HG03139 (cell line): ENCODE measurements around the gene SLIT3.

Experiments used
- ATAC-seq: cut with Tn5 transposase; IDR thresholded peaks from one replicate; pipeline ENCODE4 v1.9.1; 2021; ENCODE audit not compliant: unreplicated experiment

The SLIT3 gene

DNA sequence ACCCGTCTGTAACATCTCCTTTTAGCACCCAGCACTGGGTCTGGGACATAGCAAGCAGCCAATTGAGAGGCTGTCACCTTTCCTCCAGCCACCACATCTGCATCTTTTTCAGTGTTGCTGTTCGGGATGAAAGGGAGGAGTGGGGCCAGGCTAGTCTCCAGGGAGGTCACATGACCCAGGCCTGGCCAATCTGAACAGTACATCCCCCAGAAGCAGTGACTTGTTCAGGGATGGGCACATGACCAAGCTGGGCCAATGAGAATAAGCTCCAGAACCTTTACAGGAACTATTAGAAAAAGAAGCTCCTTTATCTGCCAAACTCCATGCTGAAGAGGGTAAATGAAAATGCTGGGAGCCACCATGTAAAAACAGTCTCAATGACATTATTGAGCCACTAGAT, 359.0 kb downstream of the SLIT3 start:
- ATAC-seq: no peak

GRCh38 chr5:168940712-168941111, 360.2 kb downstream of the SLIT3 start:
- no peak for ATAC-seq

DNA sequence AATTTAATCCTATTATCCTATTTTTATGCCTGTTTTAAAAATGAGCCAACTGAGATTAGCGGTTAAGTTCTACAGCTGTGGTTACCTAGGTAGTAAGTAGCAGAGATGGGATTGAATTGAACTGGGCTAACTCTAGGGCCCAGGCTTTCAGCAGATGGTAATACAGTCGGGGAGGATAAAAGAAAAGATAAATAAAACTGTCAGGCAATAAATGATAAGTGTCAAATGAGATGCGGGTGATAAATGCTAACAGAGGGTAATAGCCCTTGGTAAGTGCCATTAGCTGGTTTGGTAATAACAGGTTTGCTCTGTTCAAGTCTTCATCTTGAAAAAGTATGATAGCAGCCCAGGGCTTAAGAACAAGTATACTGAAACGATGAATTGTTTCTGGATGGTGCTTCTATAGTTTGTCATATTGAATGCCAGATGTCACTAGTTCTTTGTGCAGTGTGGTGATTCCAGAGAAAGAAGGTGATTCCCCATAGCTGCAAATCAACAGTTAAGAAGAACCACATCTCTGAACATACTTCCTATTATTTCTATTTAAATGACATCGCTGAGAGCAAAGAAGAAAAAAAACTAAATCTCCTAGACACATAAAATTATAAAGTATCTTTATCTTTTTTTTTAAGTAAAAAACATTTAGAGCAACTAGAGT, 360.9 kb downstream of the SLIT3 start:
- ATAC-seq: no peak

DNA sequence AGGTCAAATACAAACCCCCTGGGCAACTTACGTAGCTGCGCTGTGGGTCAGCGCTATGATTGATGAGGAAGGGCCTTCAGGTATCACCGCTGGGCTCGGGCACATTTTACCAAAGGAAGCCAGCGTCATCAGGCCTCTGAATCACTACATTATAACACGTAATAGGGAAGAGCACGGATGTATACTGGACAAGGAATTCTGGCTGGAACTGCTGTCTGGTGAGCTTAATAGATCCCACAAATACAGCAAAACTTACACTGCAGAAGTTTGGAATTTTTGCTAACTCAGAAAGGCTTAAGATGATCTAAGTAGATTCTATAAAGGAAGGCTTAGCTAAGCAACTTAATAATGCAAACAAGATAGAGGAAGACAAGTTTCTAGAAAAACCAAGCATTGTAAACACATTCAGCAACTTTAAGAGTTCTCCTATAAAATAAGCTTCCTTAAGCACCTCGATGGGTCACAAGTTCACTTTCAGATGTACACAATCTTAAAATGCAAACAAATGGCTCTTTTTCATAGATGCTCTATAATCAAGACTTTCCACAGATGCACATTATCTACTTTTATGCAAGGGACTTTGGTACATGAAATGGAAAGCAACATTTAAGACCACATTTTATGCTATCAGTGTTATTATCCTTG, 361.7 kb downstream of the SLIT3 start:
- no peak for ATAC-seq

- no peak for ATAC-seq
Measured at GRCh38 chr5:168936511-168936910, 364.4 kb downstream of the SLIT3 start.

GRCh38 chr5:168935183-168935582, 365.8 kb downstream of the SLIT3 start:
- ATAC-seq: no peak

DNA sequence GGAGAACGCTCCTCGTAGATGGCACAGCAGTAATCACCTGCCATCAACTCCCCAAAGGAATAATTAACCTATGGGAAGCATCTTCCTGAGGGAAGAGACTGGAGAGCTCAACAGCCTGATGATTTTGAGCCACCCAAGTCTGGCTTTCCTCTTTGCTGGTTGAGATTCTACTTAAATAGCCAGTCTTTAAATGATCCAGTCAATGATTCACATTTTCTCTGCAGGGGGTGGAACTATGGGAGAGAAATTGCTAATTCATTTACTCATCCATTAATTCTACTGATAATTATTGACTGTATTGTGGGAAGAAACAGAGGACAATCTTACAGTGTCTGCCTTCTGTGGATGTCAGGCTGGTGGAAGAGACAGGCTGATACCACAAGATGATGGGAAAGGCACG, 366.8 kb downstream of the SLIT3 start:
- no peak for ATAC-seq

- no peak for ATAC-seq
Measured at GRCh38 chr5:168932400-168933189, 368.3 kb downstream of the SLIT3 start.

DNA sequence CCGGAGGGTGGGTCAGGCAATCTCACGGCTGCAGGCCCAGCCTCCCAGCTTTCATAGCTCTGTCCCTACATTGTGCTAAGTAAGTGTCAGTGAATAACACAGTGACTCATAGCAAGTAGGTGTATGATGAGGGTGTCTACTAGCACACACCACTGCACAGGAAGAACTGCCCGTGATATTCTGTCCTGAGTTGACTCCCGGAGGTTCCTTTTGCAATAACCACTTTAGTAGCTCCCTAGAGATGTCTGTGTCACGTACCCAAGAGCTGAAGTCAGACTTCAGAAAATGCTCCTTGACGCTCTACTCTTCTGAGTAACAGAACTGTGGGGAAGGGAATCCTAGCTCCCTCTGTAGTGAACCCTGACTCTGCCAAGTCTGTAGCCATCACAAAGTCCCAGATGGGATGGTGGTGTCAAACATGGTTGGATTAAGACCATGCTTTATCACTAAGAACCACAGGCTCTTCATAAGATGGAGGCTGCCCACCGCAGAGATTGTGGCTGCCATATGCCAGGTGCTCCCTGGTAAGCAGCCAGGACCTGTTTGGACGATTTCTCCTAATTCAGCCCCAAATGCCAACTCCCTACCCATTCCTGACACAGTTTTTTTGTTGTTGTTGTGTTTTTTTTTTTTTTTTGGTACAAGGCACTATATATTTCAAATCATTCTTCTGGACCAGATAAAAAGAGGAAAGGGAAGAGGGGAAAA, 369.1 kb downstream of the SLIT3 start:
- no peak for ATAC-seq

- ATAC-seq: no peak
Measured at GRCh38 chr5:168929656-168930055, 371.3 kb downstream of the SLIT3 start.

GRCh38 chr5:168925160-168925559, 375.8 kb downstream of the SLIT3 start:
- ATAC-seq: no peak

- ATAC-seq: no peak
Measured at GRCh38 chr5:168921147-168921866, 379.6 kb downstream of the SLIT3 start.

DNA sequence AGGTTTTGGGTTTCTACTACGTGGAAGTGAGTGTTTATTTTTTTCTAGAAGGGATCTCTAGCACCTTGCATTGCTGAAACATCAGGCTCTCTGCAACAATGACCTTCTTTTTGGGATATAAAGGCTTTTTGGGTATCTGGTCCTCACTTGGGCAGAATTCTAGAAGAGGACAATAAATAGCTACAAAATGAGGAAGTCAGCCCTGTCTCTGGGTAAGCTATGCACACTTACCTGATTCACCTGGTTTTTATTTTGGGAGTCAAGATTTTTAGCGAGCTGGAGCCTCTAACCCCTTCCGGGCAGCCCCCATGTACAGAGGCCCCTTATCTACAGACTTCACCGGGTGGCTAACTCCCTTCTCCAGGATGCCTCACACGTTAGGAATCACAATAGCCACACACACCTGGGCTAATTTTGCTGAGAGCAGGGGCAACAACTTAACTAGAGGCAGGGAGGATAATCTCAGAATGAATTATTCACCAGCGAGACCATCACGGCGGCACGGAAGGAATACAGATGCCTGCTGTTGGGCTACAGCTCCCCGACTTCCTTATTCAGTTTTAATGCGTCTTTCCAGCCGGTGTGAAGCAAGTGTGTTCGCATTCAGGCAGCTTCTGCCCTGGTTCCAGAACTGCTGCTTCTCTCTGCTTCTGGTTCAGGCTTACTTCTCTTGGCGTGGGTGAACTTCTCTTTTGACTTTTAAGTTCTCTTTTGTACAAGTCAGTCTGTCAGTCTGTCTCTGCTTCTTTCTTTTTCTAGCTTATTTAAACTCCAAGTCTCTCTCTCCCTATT, 380.7 kb downstream of the SLIT3 start:
- no peak for ATAC-seq

DNA sequence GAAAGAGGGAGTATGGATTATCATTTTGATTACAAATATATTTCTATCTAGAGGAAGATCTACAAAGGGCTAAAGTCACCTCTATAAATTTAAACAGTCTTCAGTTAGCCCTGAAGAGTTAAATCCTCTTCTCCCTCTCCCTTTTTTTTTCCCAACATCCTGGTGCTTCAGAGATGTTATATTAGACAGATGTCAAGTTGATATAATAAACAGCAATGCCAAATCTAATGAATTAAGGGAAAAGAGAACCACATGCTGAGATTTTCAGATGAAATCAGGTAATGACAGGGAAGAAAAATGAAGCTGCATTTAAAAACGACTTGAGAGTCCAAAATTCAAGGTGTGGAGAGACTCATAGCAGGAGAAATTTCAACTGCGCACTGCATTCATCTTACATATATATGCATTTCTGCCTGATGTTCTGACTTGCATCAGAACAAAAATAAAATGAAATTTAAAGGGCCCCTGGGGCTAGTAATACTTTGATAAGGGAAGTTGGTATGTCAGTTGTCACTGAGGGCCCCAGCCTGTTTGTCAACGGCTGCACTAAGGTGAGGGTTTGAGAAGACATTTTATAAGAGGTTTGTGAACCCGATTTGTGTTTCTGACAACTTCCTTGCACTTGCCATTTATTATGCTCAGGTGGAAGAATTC, 382.9 kb downstream of the SLIT3 start:
- ATAC-seq: no peak

DNA sequence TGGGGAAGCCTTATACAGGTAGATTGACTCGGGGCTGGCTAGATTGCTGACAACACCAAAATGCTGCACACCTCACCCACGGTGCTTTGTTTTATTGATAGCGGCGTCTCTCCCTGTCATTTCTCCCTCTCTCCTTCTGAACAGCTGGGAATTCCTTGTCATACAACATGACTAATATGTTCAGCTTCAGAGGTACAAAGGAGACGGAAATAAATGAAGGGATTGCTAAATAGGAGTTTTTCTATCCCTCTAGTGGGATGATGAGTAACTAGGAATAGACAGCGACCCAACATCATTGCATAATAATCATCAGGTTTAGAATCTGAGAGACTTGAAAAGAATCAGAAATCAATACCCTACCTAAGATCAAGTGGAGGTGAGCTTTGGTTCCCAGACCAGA, 384.1 kb downstream of the SLIT3 start:
- no peak for ATAC-seq

DNA sequence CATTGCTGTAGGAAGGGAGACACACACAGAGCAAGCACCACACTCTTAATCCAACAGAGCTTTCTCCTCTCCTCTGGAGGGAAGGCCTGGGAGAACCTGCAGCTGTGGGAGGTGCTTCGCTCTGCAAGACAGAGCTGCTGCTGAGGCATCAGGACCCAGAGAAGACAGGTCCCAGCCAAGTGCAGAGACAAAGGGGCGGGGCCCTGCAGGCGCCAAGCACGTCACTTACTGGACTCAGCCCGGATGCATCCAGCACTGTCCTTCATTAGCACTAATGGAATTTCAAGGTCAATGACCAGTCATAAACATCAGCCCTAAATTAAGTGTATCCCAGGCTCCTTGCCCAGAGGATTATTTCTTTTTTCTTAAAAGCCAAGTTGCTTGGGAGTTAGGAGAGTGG, 384.7 kb downstream of the SLIT3 start:
- ATAC-seq: no peak

- ATAC-seq: no peak
Measured at GRCh38 chr5:168914491-168914890, 386.4 kb downstream of the SLIT3 start.

GRCh38 chr5:168910874-168911273, 390.1 kb downstream of the SLIT3 start:
- no peak for ATAC-seq

DNA sequence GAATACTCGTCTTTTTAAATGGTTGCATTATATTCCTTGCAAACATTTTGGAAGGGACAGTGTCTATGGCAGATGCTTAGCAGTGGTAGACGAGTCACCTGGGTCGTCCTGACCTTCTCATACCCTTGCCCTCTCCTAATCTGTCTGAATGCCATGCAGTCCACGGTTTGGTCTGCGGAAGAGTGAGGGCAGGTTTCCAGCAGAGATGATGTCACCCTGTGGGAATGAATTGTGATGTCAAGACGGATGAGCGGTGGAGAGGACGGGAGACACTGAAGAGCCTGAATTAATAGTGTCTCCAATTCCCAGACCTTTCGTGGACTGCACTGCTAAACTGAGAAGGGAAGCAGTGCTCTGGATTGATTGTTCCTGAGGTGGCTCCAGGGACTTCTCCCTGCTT, 392.7 kb downstream of the SLIT3 start:
- no peak for ATAC-seq

GRCh38 chr5:168903061-168903460, 397.9 kb downstream of the SLIT3 start:
- ATAC-seq: no peak
